NCI-H128 (cell line): ENCODE data around the gene HEXD.
A peak's percentile ranks its signal among the peaks of the same experiment; 100 is the strongest.
"Not testable (repeated sequence)": the region's sequence is repeated elsewhere in the genome, so short reads cannot be mapped to it uniquely, and the experiment has no call there.

Experiments used
- DNase-seq: peaks from one replicate; lab custom pipeline; 2025; ENCODE audit not compliant: unreplicated experiment; lab: John Stamatoyannopoulos, UW

The HEXD gene

DNA sequence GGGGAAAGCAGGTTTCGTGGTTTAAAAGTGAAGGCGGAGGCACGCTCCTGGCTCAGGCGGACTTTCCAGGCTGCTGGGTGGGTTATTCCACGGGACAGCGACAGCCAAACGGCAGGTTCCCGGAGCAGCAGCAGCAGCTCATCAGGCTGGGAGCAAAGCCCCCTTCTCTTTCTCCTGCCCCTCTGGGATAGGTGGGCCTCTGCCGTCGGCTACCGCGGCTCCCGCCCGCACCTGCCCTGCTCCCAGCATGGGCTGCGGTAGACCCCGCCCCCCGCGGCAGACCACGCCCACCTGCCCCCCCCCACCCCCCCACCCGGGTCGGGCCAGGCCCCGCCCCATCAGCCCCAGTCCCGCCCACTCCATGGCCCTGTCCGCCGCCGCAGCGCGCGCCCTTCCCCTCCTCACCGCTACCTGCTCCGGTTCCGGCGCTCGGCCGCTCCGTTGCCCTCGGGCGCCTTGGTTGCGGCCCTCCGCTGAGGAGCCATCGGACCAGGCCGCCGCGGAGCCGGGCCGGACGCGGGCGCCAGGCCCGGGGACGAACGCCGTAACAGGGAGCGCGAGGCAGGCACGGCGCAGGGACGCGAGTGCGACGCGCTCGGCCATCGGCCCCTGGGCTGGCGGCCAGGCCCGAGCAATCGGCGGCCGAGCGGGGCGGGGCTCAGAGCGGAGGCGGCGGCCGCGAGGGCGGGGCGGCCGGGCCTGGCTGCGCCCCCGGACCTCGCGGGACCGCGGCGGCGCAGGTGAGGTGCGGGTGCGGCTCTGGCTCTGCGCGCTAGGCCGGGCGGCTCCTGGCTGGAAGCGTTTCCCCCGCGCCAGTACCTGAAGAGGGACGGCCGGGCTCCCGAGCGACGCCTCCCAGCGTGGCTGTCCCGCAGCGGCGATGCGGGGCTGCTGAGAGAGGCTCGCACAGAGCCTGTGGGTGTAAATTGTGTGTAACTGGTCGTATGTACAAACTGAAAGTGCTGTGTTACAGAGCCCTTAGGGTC is at the start of gene HEXD, which contains the start of gene OGFOD3:
Gene HEXD, plus strand, starts transcription at position 347 of the 986 bp plus-strand sequence. CDS start 1,453 bp downstream, outside the sequence.
Gene OGFOD3, minus strand, starts transcription at position 586 of the 986 bp plus-strand sequence. Its CDS starts 101 bp downstream, at position 485.
- peak; percentile 59 for DNase-seq

GRCh38 chr17:82369211-82369610 is 48.9 kb upstream of the HEXD start:
- no peak for DNase-seq

- DNase-seq, result no peak
Observed at GRCh38 chr17:82370471-82371332, 47.4 kb upstream of the HEXD start.

DNA sequence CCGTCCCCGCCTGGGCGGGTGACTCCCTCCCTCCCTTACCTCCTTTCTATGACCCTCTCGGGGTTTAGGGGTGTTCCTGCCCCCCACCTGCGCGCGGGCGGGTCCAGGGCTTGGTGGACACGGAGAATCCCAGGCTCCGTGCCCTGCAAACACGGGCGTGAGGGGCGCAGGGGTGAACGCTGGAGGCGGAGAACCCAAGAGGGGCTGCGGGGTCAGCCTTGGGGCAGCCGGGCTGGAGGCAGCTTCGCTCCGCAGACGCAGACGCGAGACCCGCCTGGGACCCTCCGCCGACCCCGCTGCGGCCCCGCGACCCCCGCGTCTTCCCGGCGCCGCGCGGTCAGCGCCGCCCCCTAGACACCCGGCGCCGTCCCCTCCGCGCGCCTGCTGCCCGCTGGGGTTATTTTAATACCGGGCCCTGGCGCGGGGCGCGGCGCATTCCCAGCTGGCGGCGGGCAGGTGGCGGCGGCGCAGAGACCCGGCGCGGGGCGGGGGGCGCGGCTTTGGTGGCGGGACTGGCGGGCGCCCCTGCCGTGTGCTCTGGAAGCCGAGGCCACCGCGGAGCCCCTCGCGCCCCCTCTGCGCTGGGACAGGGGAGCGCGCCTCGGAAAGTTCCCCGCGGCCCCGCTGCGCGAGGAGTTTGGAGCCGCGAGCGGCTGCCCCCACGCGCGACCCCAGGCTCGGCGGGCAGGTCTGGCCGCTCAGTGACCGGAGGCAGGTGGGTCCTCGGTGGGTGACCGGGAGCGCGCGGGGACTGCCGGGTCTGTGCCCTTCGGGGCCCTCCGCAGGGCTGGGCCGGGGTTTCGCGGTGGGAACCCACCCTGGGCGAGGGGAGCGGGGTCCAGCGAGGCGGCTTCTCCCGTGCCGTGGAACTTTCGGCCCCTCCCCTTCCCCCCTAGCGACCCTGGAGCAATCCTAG is 46.6 kb upstream of the HEXD start, which contains the start of gene UTS2R:
Gene UTS2R, plus strand, starts transcription at position 433 of the 916 bp plus-strand sequence. CDS start 2,560 bp downstream, outside the sequence.
- DNase-seq, result no peak

DNA sequence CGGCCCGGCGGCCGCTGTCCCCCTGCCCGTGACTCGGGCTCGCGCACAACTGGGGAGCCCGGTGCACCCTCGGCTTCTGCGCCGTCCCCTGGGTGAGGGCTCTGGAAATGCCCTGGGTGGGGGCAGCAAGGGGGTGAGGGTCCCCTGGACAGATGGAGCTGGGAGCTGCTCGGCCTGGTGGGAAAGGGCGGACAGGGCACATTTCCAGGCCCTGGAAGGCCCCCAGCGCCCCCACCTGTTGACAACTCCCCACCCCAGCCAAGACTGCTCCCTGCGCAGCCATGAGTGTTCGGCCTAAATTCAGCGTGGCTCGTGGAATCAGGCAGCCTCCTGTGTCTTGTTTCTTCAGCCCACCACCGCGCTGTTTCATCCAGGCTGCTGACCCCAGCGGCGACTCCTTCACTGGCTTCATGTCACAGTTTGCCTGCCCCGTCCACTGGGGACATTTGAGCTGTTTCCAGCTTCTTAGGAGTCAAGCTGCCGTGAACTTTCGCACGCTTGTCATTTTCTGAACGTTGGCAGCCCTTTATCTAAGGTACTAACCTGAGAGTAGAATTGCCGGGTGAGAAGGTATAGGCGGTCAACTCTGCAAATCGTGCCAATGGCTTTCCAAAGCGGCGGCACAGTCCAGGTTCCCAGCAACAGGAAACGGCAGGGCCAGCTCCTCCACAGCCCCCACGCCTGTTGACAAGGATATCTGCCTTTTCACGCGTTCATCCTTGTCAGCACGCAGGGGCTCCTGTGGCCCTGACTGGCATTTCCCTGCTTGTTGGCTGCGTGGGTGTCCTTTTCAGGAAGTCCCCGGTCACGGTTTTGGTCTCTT is 45.7 kb upstream of the HEXD start:
- DNase-seq, result no peak

DNA sequence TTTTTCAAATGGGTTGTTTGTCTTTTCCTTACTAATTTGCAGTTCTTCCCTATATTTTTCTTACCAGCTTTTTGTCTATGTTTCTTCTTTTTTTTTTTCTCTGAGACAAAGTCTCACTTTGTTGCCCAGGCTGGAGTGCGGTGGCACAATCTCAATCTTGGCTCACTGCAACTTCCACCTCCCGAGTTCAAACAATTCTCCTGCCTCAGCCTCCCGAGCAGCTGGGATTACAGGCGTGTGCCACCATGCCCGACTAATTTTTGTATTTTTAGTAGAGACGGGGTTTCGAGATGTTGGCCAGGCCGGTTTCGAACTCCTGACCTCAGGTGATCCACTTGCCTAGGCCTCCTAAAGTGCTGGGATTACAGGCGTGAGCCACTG is 45.1 kb upstream of the HEXD start:
- not testable (repeated sequence) for DNase-seq

DNA sequence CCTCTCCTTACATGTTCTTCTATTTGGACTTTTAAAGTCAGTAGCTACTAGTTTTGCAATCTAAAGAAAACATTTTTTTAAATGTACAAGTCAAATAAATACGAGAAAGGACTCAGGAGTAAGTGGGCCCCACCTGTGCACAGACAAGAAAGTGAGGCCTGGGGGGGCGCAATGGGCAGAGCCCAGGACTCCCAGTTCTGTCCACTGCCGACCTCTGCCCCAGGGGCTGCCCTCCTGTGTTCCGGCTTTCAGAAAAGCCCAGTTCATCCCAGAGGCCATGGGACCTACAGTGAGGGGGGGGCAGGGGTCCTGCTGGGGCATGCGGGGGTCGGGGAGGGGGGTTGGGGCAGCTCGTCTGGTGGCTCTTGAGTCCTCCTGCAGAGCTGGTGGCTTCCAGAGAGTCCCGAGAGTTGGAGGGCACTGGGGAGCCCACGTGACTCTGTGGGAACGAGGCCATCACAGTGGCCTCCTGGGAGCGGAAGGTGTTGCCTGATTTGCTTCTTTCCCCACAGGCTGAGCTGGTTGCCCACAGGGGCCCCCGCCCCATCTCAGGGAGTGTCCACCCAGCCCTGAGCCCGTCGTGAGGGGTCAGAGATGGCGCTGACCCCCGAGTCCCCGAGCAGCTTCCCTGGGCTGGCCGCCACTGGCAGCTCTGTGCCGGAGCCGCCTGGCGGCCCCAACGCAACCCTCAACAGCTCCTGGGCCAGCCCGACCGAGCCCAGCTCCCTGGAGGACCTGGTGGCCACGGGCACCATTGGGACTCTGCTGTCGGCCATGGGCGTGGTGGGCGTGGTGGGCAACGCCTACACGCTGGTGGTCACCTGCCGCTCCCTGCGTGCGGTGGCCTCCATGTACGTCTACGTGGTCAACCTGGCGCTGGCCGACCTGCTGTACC is 44.2 kb upstream of the HEXD start:
- DNase-seq, result no peak

DNA sequence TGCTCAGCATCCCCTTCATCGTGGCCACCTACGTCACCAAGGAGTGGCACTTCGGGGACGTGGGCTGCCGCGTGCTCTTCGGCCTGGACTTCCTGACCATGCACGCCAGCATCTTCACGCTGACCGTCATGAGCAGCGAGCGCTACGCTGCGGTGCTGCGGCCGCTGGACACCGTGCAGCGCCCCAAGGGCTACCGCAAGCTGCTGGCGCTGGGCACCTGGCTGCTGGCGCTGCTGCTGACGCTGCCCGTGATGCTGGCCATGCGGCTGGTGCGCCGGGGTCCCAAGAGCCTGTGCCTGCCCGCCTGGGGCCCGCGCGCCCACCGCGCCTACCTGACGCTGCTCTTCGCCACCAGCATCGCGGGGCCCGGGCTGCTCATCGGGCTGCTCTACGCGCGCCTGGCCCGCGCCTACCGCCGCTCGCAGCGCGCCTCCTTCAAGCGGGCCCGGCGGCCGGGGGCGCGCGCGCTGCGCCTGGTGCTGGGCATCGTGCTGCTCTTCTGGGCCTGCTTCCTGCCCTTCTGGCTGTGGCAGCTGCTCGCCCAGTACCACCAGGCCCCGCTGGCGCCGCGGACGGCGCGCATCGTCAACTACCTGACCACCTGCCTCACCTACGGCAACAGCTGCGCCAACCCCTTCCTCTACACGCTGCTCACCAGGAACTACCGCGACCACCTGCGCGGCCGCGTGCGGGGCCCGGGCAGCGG is 43.4 kb upstream of the HEXD start:
- no peak for DNase-seq

GRCh38 chr17:82375359-82376041 is 42.6 kb upstream of the HEXD start:
- DNase-seq, result no peak

- DNase-seq, result no peak
Observed at GRCh38 chr17:82376042-82376730, 42.0 kb upstream of the HEXD start.

DNA sequence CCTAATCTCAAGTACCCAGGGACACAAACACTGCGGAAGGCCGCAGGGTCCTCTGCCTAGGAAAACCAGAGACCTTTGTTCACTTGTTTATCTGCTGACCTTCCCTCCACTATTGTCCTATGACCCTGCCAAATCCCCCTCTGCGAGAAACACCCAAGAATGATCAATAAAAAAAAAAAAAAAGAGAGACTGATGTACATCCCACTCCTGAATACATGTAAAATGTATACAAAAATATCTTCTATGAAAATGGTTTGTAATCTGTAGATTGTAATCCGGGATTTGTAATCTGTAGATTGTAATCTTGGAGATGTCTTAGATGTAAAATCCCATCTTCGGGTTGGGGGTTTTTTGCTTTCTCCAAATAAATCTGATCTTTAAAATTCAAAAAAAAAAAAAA is 40.9 kb upstream of the HEXD start:
- not testable (repeated sequence) for DNase-seq

- no peak for DNase-seq
Observed at GRCh38 chr17:82377924-82378740, 40.0 kb upstream of the HEXD start.

DNA sequence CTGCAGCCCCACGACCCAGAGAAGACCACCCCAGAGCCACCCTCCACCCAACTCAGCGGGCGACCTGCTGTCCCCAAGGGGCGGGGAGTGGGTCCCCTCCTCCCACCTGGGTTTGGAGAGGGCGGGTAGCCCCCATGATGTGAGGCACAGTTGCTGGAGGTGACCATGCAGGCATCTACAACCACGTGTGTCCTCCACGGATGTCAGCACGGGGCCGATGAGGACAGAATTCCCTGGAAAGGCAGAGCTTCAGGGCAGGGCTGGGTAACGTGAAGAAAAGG is 39.5 kb upstream of the HEXD start:
- DNase-seq, result no peak

DNA sequence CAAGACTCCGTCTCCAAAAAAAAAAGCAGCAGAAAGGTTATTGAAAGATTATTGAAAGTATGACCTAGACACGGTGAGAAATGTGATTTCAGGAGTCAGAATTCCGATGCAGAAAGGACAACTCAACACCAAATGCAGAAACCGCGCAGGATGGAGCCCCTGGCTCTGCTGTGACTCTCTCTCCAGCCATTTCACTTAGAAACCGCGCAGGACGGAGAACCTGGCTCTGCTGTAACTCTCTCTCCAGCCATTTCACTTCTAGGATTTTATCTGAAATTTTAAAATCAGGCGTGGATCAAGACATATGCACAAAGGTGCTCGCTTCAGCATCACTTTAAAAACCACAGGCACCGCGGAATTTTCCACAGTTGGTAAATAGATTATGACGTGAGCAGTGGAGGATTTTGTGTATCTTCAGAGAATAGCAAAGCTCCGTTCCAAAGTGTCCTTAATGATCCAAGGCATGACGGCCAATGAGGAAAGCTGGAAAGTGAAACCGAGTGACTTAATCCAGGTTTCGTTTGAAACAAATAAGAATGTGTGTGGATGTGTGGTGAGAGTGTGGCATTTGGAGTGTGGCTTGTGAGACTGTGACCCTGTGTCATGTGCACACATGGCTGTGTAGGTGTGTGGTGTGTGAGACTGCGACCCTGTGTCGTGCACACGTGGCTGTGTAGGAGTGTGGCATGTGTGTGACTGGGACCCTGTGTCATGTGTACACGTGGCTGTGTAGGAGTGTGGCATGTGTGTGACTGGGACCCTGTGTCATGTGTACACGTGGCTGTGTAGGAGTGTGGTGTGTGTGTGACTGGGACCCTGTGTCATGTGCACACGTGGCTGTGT is 37.1 kb upstream of the HEXD start:
- no peak for DNase-seq

DNA sequence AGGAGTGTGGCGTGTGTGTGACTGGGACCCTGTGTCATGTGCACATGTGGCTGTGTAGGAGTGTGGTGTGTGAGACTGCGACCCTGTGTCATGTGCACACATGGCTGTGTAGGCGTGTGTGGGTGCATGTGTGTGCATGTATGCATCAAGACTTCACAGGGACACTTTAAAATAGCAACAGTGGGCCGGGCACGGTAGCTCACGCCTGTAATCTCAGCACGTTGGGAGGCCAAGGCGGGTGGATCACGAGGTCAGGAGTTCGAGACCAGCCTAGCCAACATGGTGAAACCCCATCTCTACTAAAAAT is 36.5 kb upstream of the HEXD start:
- not testable (repeated sequence) for DNase-seq
